HG03159 (cell line): ENCODE measurements around the gene CACNA1A.

ENCODE experiments used
- ATAC-seq: cut with Tn5 transposase; IDR thresholded peaks from one replicate; pipeline ENCODE4 v1.9.1; 2021; ENCODE audit warnings: mild to moderate bottlenecking, moderate library complexity; ENCODE audit not compliant: unreplicated experiment

The CACNA1A gene

GRCh38 chr19:13315495-13315894 lies 190.8 kb downstream of the CACNA1A start:
- ATAC-seq, result no peak

DNA sequence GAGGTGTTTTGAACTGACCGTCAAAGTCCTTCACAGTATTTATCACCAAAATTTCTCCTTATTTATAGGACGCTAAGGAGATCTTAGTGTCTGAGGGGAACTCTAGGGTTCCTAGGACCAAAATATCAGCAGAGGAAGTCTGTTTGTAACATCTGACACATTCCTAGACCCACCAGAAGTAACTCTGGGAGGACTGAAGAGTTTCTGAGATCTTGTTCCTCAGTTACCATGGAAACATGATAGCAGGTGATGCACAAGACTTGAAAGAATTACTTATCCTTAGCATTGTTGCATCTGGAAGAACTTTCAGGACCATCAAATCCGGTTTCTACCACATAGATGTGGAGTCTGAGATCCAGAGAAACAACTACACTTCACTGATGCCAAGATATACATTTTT lies 191.5 kb downstream of the CACNA1A start:
- ATAC-seq, result no peak

- ATAC-seq, result no peak
Measured at GRCh38 chr19:13313875-13314274, 192.4 kb downstream of the CACNA1A start.

DNA sequence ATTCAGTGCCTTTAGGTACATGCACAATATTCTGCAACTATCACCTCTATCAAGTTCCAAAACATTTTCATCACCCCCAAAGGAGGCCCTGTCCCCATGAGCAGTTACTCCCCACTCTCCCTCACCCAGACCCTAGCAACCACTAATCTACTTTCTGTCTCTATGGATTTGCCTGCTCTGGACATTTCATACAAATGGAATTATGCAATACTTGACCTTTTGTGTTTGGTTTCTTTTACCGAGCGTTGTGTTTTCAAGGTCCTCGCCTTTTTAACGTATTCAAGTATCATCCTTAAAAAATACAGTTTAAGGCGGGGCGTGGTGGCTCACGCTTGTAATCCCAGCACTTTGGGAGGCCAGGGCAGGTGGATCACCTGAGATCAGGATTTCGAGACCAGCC lies 196.4 kb downstream of the CACNA1A start:
- no peak for ATAC-seq

- no peak for ATAC-seq
Measured at GRCh38 chr19:13303381-13304129, 202.7 kb downstream of the CACNA1A start.

GRCh38 chr19:13302526-13303270 lies 203.6 kb downstream of the CACNA1A start:
- ATAC-seq, result no peak

GRCh38 chr19:13301627-13302334 lies 204.5 kb downstream of the CACNA1A start:
- no peak for ATAC-seq

DNA sequence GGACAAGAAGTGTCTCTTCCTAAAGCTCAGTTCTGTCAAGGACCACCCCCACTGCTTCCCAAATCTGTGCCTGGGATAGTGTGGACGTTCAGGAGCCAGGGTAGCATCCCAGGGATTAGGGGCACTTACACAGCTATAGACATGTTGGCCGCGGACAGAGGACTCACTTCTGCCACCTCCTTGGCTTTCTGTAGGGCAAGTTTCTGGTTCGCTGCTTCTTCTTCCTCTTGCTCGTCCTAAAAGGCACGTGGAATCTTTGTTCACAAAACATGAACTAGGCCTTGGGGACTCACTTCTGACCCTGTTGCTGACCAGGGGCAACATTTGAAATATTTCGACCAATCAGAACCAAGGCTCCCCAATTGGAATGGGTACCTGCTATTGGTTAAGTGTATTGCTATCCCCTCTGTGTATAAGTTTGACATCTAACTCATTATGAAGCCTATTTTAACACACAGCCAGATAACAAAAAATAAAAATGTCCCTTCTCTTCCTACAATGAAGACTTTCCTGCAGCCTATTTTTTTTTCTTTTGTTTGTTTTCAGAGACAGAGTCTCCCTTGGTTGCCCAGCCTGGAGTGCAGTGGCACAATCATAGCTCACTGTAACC lies 205.8 kb downstream of the CACNA1A start:
- no peak for ATAC-seq

DNA sequence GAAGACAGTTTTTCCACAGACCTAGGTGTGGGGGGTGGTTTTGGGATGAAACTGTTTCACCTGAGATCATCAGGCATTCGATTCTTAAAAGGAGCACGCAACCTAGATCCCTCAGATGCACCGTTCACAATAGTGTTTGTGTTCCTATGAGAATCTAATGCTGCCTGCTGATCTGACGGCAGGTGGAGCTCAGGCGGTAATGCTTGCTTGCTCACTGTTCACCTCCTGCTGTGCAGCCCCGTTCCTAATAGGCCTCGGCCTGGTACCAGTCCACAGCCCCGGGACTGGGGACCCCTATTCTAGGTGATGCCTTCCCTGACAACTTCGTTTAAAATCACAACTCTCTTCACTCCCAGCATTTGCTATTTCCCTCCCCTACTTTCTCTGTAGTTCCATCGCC lies 206.4 kb downstream of the CACNA1A start:
- no peak for ATAC-seq

GRCh38 chr19:13298565-13299481 lies 207.5 kb downstream of the CACNA1A start:
- ATAC-seq, result no peak

- ATAC-seq, result no peak
Measured at GRCh38 chr19:13297023-13297422, 209.3 kb downstream of the CACNA1A start.

- ATAC-seq, result no peak
Measured at GRCh38 chr19:13294812-13295567, 211.3 kb downstream of the CACNA1A start.

GRCh38 chr19:13291913-13292312 lies 214.4 kb downstream of the CACNA1A start:
- no peak for ATAC-seq

- no peak for ATAC-seq
Measured at GRCh38 chr19:13290741-13291140, 215.5 kb downstream of the CACNA1A start.

DNA sequence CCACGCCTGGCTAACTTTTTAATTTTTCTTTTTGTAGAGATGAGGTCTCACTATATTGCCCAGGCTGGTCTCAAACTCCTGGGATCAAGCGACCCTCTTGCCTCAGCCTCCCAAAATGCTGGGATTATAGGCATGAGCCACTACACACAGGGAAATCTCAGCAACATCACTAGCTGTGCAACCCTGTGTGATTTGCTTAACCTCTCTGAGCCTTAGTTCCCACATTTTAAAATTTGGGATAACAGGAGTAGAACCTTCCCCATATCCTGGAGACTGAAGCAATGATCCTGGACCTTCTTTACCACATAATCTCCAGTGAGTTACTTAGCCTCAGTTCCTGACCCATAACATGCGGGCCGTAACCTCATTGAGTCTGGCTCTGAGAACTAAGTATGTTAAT lies 217.0 kb downstream of the CACNA1A start:
- no peak for ATAC-seq

GRCh38 chr19:13286195-13286985 lies 219.9 kb downstream of the CACNA1A start:
- no peak for ATAC-seq

DNA sequence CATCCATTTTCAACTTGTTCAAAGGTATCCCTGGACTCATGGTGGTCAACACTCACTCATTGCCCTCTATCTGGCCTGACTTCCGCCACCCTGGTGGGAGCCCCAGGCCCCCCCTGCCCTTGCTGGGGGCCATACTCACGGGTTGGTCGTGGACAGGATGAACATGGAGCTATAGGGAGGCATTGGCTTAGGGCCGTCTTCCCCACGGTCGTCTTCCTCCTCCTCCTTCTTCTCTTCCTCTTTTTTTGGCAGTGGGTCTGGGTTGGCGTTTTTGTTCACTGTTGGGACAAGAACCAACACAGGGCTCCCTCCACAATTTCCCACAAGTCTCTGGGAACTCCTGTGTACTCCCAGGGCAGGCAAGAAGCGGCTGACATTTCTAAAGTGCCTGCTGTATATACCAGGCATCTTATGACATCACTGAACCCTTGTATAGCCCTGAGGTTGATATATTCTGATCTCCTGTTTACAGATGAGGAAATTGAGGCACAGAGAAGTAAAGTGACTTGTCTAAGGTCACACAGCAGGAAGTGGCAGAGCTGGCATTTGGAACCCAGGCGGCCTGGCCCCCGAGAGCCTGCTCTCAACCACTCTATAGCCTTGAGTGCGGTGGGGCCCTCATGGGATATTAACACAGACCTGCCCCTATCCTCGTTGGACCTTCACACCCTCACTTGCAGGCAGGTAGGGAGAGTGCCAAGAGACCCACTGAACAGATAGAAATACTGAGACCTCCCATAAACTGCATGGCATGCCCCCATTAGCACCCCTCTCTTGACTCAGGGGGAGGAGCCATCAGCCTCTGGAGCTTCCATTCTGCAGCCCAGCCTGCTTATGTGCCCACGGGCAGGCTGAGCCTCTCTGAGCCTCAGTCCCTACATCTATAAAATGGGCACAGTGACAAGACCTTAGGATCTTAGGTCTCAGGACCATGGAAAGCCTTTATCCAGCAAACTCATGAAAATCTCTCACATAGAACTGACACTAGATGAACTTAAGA lies 221.1 kb downstream of the CACNA1A start:
- ATAC-seq, result no peak

DNA sequence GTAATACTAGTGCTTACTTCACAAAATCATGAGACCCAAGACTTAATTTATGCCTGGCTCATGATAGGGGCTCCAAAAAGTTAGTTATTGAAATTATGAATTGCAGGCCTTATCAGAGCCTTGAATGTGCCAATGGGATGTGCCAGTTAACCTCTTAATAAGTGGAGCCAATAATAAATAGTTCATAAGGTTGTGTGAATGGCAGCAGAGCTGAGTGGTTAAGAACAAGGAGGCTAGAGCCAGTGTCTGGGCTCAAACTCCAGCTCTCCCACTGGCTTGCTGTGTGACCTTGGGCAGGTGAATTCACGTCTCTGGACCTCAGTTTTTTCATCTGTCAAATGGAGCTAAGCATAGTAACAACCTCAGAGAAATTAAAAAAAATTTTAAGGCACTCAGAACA lies 222.4 kb downstream of the CACNA1A start:
- no peak for ATAC-seq
